SK-N-MC (cell line): Measurements from ENCODE around the gene SERTAD4.

Source experiments
- EZH2 ChIP-seq: fragments of 200-600 bp; sonication (generic); IDR thresholded peaks from one replicate; pipeline ENCODE4 v1.6.1; 2017; ENCODE audit warnings: antibody characterized with exemption
- FOXP2 ChIP-seq: optimal IDR thresholded peaks from 2 replicates; pipeline ENCODE3; 2011; ENCODE audit warnings: mild to moderate bottlenecking, moderate library complexity; ENCODE audit not compliant: insufficient read depth; ENCODE audit errors: extremely low read length, control extremely low read depth
- POLR2AphosphoS5 ChIP-seq: IDR thresholded peaks from 2 replicates; pipeline ENCODE4 v1.6.1; 2012; ENCODE audit warnings: mild to moderate bottlenecking, low read depth, low read length, borderline replicate concordance

- no peak for TF ChIP-seq FOXP2
- TF ChIP-seq POLR2AphosphoS5, result no peak
- no peak for TF ChIP-seq EZH2
Observed at GRCh38 chr1:210237479-210237878, 4.9 kb downstream of the SERTAD4 start.
